Measurements from ENCODE around the gene CAPN9.

Gene CAPN9

GRCh38 chr1:230706887-230707731 lies 40.1 kb upstream of the CAPN9 start:
- no peak for DNase-seq (ENCODE audit: low read depth)
- no peak overlapping the region for H3K4me3 ChIP-seq (ENCODE audit: low read length)
- TF ChIP-seq CTCF (IDR thresholded peaks at IDR 0.05; ENCODE audit: insufficient read depth, low read depth, low read length, missing control alignments): no peak

GRCh38 chr1:230707732-230708630 lies 39.2 kb upstream of the CAPN9 start:
- no peak overlapping the region for H3K4me3 ChIP-seq (ENCODE audit: low read length)
- TF ChIP-seq CTCF (IDR thresholded peaks at IDR 0.05; ENCODE audit: insufficient read depth, low read depth, low read length, missing control alignments): no peak
- no peak for DNase-seq (ENCODE audit: low read depth)

GRCh38 chr1:230708631-230709580 lies 38.3 kb upstream of the CAPN9 start:
- no peak overlapping the region for H3K4me3 ChIP-seq (ENCODE audit: low read length)
- TF ChIP-seq CTCF (IDR thresholded peaks at IDR 0.05; ENCODE audit: insufficient read depth, low read depth, low read length, missing control alignments): no peak
- DNase-seq (ENCODE audit: low read depth): peak; percentile 31

- DNase-seq (ENCODE audit: low read depth): no peak
- H3K4me3 ChIP-seq (ENCODE audit: low read length): no peak overlapping the region
- TF ChIP-seq CTCF (IDR thresholded peaks at IDR 0.05; ENCODE audit: insufficient read depth, low read depth, low read length, missing control alignments): no peak
These were observed 37.3 kb upstream of the CAPN9 start for GRCh38 chr1:230709619-230710542.

- TF ChIP-seq CTCF (IDR thresholded peaks at IDR 0.05; ENCODE audit: insufficient read depth, low read depth, low read length, missing control alignments): no peak
These were observed 36.7 kb upstream of the CAPN9 start for GRCh38 chr1:230710543-230710904.

More at GRCh38 chr1:230710543-230710904, 36.7 kb upstream of the CAPN9 start:
- DNase-seq (ENCODE audit: low read depth): no peak
- no peak overlapping the region for H3K4me3 ChIP-seq (ENCODE audit: low read length)
